SW 1271 (cell line): ENCODE data around the gene LCE1A.

Source experiments
- DNase-seq, 2 experiments: peaks; one replicate each; lab custom pipeline; 2025; lab: John Stamatoyannopoulos, UW

LCE1A gene

DNA sequence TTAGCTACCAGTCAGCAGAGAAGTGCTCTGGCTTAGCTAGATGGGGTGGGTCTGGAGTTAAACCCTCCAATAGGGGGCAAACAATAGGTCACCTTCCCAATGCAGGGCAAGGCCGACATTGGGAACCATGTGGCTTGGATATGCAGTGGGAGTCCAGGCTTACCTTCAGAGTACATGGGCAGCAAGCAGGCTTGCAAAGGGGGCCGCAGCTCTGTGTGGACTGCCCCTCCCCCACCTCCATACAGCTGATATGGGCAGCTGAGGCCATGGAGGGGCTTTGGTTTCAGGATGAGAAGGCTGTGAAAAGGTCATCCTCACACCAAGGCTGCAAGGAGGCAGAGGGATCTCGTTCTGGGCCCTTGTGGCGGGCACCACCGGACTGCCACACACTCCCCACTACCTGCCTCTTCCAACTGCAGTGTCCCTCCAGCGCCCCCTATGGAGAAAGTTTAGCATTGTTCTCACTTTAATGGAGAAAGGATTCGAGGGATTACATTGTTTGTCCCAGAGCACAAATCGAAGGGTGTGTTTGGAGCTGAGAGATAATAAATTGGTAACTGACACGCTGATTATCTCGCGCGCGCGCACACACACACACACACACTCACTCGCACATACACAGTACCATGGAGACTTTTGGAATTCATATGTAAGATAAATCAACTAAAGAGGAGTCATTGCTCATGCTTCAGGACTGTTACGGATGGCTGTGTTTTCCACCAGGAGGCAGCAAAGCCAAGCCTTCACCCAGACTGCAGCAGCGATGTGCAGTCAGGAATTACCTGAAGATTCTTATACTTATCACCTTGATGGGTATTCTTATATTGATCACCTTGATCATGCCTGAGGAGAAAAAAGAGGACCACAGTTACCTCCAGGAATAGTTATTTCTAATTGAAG, 43.8 kb downstream of the LCE1A start:
- DNase-seq: peak in 1 of 2 experiments; percentile 18

DNA sequence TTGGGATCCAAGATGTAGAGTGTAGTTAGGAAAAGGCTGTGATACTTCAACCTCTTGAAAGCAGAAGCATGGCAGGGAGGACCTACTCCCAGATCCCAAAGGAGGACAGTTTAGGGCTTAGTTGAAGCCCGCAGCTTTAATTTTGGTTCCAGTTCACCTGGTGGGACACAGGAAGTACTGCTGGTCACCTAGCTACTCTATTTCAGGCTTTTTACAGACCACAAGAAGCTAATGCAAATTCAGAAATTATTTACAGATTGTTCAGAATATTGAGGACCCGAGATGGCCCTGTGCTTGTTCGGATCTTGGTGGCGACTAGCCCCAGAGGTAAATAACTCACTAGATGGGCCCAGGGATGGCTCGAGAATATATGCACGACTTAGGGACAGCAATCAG, 44.5 kb downstream of the LCE1A start:
- no peak for DNase-seq

DNA sequence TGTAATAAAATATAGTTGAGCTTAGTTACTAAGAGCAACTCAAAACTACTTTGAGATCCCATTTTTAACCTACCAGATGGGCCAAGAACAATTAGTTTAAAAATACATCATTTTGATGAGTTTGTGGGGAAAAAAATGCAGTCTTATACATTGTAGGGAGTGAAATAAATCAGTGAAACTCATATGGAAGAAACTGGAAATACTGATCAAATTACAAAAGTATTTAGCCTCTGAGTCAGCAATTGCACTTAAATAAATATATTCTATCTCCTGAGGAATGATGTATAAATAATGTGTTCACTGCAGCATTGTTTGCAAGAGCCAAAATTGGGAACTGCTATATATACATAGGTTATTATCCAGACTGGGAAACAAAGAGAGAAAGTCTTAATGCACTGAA, 46.2 kb downstream of the LCE1A start:
- no peak for DNase-seq

DNA sequence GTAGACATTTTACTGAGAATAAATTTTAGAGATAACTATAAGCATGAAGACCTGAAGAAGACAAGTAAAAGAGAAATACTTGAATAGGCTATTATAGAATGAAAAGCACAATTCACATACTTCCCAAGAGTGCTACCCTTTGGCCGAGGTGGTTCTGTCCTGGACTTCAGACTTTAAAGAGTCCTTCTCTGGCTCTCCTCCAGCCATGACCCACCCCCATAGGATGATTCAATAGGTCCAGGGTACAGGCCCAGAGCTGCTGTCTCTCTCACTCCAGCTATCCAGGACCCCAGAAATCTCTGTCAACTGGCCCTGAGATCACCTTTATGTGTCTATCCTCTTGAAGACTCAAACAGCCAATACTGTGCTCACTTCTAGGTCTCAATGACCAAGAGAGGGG, 49.6 kb downstream of the LCE1A start:
- no peak for DNase-seq
